ENCODE data around the gene SOCS7.

- no peak for TF ChIP-seq SUZ12 (IDR thresholded peaks at IDR 0.05; ENCODE audit: extremely low read depth, insufficient read depth, insufficient read length)
- TF ChIP-seq ZNF274 (IDR thresholded peaks at IDR 0.05; ENCODE audit: low read depth, low read length): no peak
- TF ChIP-seq YY1 (IDR thresholded peaks at IDR 0.05; ENCODE audit: insufficient read depth, insufficient read length): no peak
These were observed 7.8 kb upstream of the SOCS7 start, which contains the start of gene GPR179 for GRCh38 chr17:38343608-38344419.

All from NT2/D1 (cell line).